GM18498 (cell line): ENCODE measurements around the gene COL15A1.
"Not testable (repeated sequence)": the region's sequence is repeated elsewhere in the genome, so short reads cannot be mapped to it uniquely, and the experiment has no call there.

Source experiments
- ATAC-seq: cut with Tn5 transposase; IDR thresholded peaks from one replicate; pipeline ENCODE4 v1.9.1; 2021; ENCODE audit warnings: mild to moderate bottlenecking, moderate library complexity; ENCODE audit not compliant: unreplicated experiment

COL15A1 gene

DNA sequence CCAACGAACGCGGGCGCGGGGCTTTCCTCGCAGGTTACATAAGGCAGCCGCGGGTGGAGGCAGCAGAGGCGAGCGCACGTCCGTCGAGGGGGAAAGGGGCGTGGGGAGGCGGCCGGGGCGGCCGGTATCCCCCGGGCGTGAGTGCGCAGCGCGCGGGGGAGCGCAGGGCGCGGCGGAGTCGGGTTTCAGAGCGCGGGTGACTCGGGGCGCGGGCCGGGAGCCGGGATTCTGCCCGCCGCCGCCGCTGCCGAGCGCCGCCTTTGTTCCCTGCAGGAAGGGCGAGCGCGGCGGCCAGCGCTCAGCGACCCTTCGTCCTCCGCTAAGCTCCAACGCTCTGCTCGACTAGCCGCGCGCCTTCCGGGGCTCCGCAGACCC, at the start of gene COL15A1:
TSS of gene COL15A1 (plus strand) at position 226 of the 375 bp plus-strand sequence. CDS start 155 bp downstream, outside the sequence.
- ATAC-seq = no peak

- no peak for ATAC-seq
Measured at GRCh38 chr9:98894171-98894570, 49.5 kb upstream of the COL15A1 start.

DNA sequence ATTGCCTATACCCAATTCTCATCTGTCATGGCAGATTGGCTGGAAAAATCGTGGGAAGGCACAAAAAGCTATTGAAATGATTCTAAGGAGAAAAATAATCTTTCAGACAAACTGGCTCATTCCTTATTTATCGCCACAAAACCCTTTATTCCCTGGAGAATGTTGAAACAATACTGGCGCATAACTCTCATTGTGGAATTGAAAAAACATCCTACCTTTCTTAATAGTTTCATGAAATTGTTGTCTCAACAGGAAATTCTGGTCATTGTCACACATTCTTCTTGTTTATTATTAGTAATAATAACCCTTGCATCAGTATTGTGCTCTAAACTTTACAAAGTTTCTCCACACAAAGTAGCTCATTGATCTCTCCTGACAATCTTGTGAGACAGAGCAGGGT, 48.9 kb upstream of the COL15A1 start:
- no peak for ATAC-seq

DNA sequence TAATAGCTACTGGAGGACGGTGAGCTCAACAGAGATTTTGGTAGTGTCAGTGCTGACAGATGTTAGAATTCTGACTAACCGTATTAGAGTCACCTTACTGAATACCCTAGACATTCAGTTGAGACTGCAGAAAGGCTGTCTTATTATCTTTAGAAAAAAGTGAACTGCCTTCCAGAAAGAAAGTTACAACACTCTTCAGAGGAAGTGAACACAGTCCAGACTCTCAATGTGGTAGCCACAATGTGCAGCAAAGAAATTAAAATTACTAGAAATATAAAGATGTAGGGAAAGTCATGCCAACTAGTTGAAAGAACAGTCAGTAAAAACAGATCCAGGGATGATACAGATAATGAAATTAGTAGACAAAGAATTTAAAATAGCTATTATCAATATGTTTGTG, 47.1 kb upstream of the COL15A1 start:
- no peak for ATAC-seq

- no peak for ATAC-seq
Measured at GRCh38 chr9:98897745-98898144, 46.0 kb upstream of the COL15A1 start.

DNA sequence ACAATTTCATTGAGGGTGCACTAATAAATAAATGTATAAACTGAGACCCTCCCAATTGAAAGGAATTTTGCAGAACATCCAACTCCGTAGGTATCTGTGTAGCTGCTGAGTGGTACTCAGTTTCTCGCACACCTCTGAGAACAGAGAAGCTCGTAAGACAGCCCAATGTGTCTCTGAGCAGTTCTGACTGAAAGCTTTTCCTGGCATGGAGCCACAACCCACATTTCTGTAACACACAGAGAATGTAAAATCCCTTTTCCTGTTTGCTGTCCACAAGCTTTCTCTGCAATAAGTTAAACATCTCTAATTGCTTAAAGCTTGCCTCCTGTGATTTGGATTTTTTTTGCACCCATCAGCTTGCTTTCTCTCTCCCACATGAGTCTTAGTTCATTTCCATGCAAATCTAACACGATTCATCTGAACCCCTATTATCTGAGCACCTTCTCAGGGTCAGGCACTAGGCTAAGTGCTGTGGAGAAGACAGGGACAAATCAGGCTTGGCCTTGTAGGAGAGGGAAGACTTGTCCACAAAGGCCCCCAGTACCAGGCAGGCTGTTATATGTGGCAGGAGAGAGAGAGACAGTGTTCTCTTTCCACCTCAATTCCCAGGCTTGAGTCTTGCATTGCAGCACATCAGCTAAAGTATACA, 44.2 kb upstream of the COL15A1 start:
- ATAC-seq = no peak

- no peak for ATAC-seq
Measured at GRCh38 chr9:98900244-98900643, 43.5 kb upstream of the COL15A1 start.

- ATAC-seq = no peak
Measured at GRCh38 chr9:98900725-98901124, 43.0 kb upstream of the COL15A1 start.

- not testable (repeated sequence) for ATAC-seq
Measured at GRCh38 chr9:98901843-98902242, 41.9 kb upstream of the COL15A1 start.

- ATAC-seq = no peak
Measured at GRCh38 chr9:98902516-98902915, 41.2 kb upstream of the COL15A1 start.

DNA sequence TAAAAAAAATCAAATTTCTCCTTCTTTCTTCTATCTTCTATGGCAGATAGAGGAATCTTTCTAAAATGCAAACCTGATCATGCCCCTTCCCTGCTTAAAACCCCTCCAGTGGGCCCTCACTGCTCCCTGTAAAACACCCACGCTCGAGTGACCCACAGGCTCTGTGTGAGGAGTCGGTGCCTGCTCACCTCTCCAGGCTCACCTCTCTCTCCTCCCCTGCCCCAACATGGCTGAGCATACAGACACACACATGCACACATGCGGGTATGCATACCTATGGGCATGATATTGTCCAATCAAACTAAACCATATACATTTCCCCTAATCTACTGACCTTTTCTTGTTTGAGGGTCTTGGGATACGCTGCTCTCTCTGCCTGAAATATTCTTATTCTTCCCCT, 40.8 kb upstream of the COL15A1 start:
- ATAC-seq = no peak

DNA sequence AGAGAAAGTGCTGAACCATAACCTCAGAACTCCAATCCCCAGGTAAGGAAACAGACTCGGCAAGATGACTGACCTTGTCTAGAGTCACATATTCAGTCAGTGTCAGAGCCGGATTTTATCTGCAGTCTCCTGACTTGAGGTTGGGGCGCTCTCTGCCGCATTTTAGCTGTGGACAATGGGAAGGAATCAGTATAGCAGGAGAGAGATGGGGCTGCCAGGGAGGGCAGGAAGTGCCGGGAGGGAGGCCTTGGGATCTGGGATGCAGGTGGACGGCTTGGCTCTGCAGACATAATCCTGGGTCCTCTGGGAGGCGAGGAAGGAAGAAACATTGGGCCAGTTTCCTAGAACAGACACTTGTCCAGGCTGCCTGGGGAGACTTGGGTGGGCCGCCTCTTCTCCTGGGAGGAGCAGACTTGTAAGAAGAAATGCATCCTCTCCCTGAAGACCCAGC, 39.7 kb upstream of the COL15A1 start:
- ATAC-seq = no peak

- ATAC-seq = no peak
Measured at GRCh38 chr9:98905015-98905414, 38.7 kb upstream of the COL15A1 start.

GRCh38 chr9:98906273-98907040, 37.2 kb upstream of the COL15A1 start:
- ATAC-seq = no peak

DNA sequence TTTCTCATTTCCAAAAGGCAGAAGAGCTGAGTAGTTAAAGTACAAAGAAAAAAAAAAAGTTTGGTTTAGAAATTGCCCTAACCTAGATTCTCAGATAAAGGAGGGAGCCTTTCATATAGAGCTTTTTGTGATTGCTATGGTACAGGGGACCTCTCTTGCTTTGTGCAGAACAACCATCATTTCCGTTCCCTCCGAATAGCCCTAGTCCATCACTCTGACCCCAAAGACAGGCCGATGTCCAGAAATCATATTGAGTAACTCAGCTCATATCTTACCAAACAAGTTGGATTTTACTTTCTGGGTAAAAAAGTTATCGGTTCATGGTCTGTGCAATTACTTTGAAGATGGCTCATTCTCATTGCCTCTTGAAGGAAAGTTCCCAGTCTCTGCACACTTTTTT, 36.7 kb upstream of the COL15A1 start:
- no peak for ATAC-seq

DNA sequence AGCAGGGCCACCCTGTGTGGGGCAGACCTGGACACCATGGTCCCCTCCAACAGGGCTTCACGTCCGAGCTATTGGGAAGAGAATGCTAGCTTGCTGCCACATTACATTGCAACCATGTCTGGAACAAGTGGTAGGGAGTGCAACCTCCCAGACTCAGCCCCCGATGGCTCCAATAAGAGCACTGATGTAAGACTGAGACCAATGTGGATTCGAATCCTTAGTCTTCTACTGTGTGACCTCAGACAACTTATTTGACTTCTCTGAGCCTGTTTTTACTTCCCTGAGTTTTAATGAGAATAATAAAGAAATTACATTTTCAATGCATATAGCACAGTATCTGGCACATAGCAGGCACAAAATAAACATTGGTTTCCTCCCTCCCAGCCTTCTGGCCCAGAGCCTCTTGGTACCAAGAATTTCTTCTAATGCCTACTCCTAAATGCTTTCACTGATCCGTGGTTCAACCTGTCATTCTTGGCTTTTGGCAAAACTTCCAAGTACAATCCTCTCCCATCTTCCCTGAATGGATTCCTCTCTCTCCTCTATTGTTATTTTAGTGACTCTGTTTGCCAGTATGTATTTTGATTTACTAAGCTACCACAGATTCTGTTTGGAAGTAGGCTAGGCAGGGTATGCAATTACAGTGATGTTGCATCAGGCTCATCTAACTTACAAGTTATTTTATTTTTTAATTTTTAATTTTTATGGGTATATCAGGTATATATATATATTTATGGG, 34.6 kb upstream of the COL15A1 start:
- ATAC-seq = no peak

DNA sequence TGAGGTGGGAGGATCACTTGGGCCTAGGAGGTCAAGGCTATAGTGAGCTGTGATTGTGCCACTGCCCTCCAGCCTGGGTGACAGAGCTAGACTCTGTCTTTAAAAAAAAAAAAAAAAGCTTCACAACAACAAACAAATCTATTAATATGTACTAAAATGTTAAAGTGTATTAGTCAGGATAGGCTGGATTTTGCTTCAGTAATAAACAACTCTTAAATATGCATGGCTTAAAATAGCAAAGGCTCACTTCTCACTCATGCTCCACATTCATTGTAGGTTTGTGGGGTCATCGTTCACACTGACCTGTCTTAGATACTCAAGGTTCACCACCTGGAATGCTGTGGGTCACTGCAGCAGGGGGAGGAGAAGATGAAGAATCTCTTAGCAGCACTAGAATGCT, 33.8 kb upstream of the COL15A1 start:
- ATAC-seq = no peak

DNA sequence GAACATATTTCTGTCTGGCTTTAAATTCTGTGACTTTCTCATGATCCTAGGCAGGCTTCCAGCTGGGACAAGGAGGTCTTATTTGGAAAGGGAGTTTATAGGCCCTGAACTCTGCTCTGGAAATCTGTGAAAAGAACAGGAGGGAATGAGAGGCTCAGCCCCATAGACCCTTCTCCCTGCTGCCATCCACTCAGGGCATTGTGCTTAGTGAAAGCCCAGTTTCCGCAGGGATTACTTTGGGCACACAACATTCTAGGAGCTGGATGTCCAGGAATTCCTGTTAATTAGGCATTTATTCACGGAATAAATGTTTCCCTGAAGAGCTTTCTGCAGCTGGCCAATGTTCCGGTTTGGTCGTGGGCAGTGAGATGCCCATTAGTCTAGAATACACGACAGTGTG, 32.7 kb upstream of the COL15A1 start:
- ATAC-seq = no peak

DNA sequence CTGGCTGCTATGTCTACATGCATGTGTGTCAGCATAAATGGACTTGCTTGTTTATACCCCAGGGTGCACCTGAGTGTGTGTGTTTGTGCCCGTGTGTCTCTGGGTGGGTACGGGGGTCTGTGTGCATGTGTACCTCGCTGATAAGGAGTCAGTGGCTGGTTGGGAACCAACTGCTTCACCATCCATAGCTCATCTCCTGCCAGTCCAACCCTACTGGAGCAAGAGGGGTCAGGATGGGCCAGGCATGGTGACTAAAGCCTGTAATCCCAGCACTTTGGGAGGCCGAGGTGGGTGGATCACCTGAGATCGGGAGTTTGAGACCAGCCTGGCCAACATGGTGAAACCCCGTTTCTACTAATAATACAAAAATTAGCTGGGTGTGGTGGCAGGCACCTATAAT, 32.0 kb upstream of the COL15A1 start:
- not testable (repeated sequence) for ATAC-seq

DNA sequence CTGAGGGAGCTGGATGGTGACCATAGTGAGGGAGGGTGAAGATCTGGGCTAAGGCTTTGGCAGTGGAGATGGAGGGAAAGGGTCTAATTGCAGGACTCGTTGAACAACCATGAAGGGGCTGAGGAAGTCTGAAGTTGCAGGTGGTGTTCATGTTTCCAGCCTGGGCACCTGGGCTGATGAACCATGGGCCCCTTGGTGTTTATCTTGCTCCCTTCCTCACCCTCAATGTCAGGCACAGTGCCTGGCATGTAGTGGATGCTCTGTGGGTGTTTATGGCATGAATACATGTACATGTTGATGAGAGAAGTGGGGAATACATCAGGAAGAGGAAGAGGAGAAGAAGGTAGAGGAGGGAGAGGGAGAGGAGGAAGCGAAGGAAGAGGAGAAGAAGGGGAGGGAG, 31.3 kb upstream of the COL15A1 start:
- no peak for ATAC-seq

DNA sequence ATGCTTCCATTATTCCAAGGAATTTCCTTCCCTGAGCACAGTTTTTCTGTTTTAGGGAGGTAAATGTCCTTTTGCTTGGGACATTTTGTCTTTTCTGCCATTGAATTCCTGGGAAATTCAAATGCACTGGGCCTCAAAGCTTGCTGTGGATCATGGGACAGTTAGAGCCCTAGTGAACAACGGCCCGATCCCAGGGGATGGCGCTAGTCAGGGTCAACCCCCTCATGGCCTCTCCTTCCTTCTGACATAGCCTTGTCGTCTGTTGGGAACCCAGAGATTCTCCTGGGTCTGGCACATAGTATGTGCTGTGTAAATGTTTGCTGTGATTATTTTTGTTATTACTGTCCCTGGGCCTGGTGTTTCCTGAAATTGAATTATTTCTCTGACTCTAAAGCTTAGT, 30.7 kb upstream of the COL15A1 start:
- ATAC-seq = no peak

DNA sequence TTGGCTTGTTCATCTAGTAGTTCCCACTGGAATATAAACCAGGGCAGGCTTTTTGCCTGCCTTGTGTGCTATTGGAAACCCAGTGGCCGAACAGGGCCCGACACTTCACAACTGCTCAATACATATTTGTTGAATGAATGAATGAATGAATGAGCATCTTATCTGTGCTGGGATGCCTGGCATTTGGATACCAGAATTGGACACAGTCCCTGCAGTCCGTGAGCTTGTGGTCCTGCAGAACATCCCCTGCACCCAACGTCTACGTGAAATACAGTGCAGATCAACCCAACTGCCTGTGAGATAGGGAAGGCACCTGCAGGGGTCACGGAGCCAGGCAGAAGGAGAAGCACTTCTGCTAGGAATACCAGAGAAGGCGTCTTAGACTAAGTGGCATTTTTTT, 30.0 kb upstream of the COL15A1 start:
- ATAC-seq = no peak
